HepG2 (cell line): ENCODE measurements around the gene ZFAND2A. TPM values are rescaled to one million over a fixed set of nuclear protein-coding genes. Genes with fewer than 3 reads are reported as not detected.

Experiments used
- BCLAF1 ChIP-seq: fragments of 450-650 bp; IDR thresholded peaks from 2 replicates; pipeline ENCODE4 v1.6.1; 2017; ENCODE audit warnings: mild to moderate bottlenecking
- BRCA1 ChIP-seq: sonication (generic); formaldehyde crosslinking; IDR thresholded peaks from 2 replicates; pipeline ENCODE4 v1.4.0; 2020; ENCODE audit warnings: missing genetic modification reagents
- GMEB1 ChIP-seq: sonication (generic); formaldehyde crosslinking; IDR thresholded peaks from 2 replicates; pipeline ENCODE4 v1.5.1; 2020; ENCODE audit warnings: missing genetic modification reagents, mild to moderate bottlenecking, borderline replicate concordance
- KAT8 ChIP-seq: IDR thresholded peaks from 2 replicates; pipeline ENCODE4 v1.6.1; 2016; ENCODE audit warnings: missing genetic modification reagents, missing compliant biosample characterization
- KMT2B ChIP-seq: IDR thresholded peaks from 2 replicates; pipeline ENCODE4 v1.6.1; 2016; ENCODE audit warnings: missing genetic modification reagents, missing compliant biosample characterization
- MTF2 ChIP-seq: sonication (generic); formaldehyde crosslinking; IDR thresholded peaks from 2 replicates; pipeline ENCODE4 v1.5.0; 2020; ENCODE audit warnings: missing genetic modification reagents, borderline replicate concordance
- SOX5 ChIP-seq: IDR thresholded peaks from 2 replicates; pipeline ENCODE4 v1.6.1; 2016; ENCODE audit warnings: borderline replicate concordance
- TARDBP ChIP-seq: sonication (generic); formaldehyde crosslinking; IDR thresholded peaks from 2 replicates; pipeline ENCODE4 v1.8.0; 2022; ENCODE audit warnings: mild to moderate bottlenecking, missing genetic modification reagents
- YY1 ChIP-seq: IDR thresholded peaks from 2 replicates; pipeline ENCODE4 v1.6.1; 2011; ENCODE audit warnings: low read length, low read depth, moderate library complexity, mild to moderate bottlenecking; ENCODE audit not compliant: insufficient read depth, insufficient replicate concordance
- ZBTB25 ChIP-seq: IDR thresholded peaks from 2 replicates; pipeline ENCODE4 v1.6.1; 2018; ENCODE audit warnings: missing genetic modification reagents
- ZBTB4 ChIP-seq: sonication (generic); formaldehyde crosslinking; IDR thresholded peaks from 2 replicates; pipeline ENCODE4 v1.4.0; 2020; ENCODE audit warnings: missing genetic modification reagents, mild to moderate bottlenecking, borderline replicate concordance
- ZFP91 ChIP-seq: sonication (generic); formaldehyde crosslinking; IDR thresholded peaks from 2 replicates; pipeline ENCODE4 v1.9.0; 2022; ENCODE audit warnings: missing genetic modification reagents, mild to moderate bottlenecking, borderline replicate concordance
- ZNF10 ChIP-seq: sonication (generic); formaldehyde crosslinking; IDR thresholded peaks from 2 replicates; pipeline ENCODE4 v1.4.0; 2020; ENCODE audit warnings: mild to moderate bottlenecking, low read depth, missing genetic modification reagents, borderline replicate concordance
- ZNF205 ChIP-seq: IDR thresholded peaks from 2 replicates; pipeline ENCODE4 v1.6.1; 2018; ENCODE audit warnings: missing biosample characterization, missing genetic modification reagents
- ZNF3 ChIP-seq: IDR thresholded peaks from 2 replicates; pipeline ENCODE4 v1.7.0; 2017; ENCODE audit warnings: inconsistent platforms
- ZNF569 ChIP-seq: sonication (generic); formaldehyde crosslinking; IDR thresholded peaks from 2 replicates; pipeline ENCODE4 v1.5.0; 2020; ENCODE audit warnings: mild to moderate bottlenecking, missing genetic modification reagents, moderate library complexity, borderline replicate concordance
- ZNF616 ChIP-seq: sonication (generic); formaldehyde crosslinking; IDR thresholded peaks from 2 replicates; pipeline ENCODE4 v1.5.0; 2020; ENCODE audit warnings: low read depth, mild to moderate bottlenecking, missing genetic modification reagents
- polyA plus RNA-seq, 8 experiments: library from polyadenylated mRNA; depleted of rRNA in 3 of 8; stranded (reverse) in 7 of 8; unstranded in 1 of 8; fragments of >200 nt; fragmentation: Illumina TruSeq in 4 of 8; extraction: Trizol in 4 of 8; gene quantifications; 2 replicates each; pipeline versions ENCODE4 v1.2.1 to v1.2.3, GENCODE V29; 2011 to 2016; ENCODE audit warnings: low read depth in 4 of 8, missing spikeins in 1 of 8, mixed read lengths in 1 of 8; ENCODE audit not compliant: insufficient read depth in 1 of 8
- total RNA-seq, 5 experiments: library from RNA; depleted of rRNA; stranded (reverse); fragments of >200 nt; fragmentation: Illumina TruSeq; extraction: Trizol; gene quantifications; 2 replicates each; pipeline ENCODE4 v1.2.3, GENCODE V29; 2016; ENCODE audit warnings: low read depth in 1 of 5

The ZFAND2A gene
- total and polyA plus RNA-seq, 2 of the 13 experiments (the other 11 are each of a cell fraction or from before 2014, with no cell fraction given), result 140 to 153 TPM

GRCh38 chr7:1175967-1176851 is 16.2 kb upstream of the ZFAND2A start (continued):
- TF ChIP-seq ZFP91 (CRISPR knock-in tag), result peak; percentile 66; the same call in 1 of the 2 replicates
- no peak for TF ChIP-seq BCLAF1
- TF ChIP-seq MTF2 (CRISPR knock-in tag), result no peak
- no peak for TF ChIP-seq TARDBP (CRISPR knock-in tag)
- TF ChIP-seq ZNF205, result no peak
- no peak for TF ChIP-seq YY1
- 0 out of 2 replicates have a peak, but pooled peaks have one; percentile 33 for TF ChIP-seq KMT2B (CRISPR knock-in tag)
- 0 out of 2 replicates have a peak, but pooled peaks have one; percentile 58 for TF ChIP-seq ZNF569 (CRISPR knock-in tag)
- 0 out of 2 replicates have a peak, but pooled peaks have one; percentile 18 for TF ChIP-seq ZBTB4
- TF ChIP-seq ZNF10 (CRISPR knock-in tag), result no peak
- TF ChIP-seq KAT8 (CRISPR knock-in tag), result peak; percentile 74
- 0 out of 2 replicates have a peak, but pooled peaks have one; percentile 30 for TF ChIP-seq ZNF616
- peak; percentile 41; the same call in 1 of the 2 replicates for TF ChIP-seq SOX5 (CRISPR knock-in tag)
- no peak for TF ChIP-seq BRCA1 (CRISPR knock-in tag)
- TF ChIP-seq GMEB1 (CRISPR knock-in tag), result peak; percentile 59; the same call in 1 of the 2 replicates
- no peak for TF ChIP-seq ZNF3
- 0 out of 2 replicates have a peak, but pooled peaks have one; percentile 41 for TF ChIP-seq ZBTB25
